Stimulated activated CD4-positive, alpha-beta T cell treated with anti-CD3 and anti-CD28 coated beads, Interleukin-15, amount 100 ng/mL, for 24 hours (primary cell): ENCODE data around the gene NPVF.
A peak's percentile ranks its signal among the peaks of the same experiment; 100 is the strongest.

Experiments used
- DNase-seq: peaks from one replicate; pipeline ENCODE4 v3.0.0-alpha.2; 2020

Gene NPVF

GRCh38 chr7:25223206-25223605 is 5.1 kb downstream of the NPVF start:
- DNase-seq: no peak

GRCh38 chr7:25222666-25223065 is 5.6 kb downstream of the NPVF start:
- no peak for DNase-seq

- no peak for DNase-seq
Observed at GRCh38 chr7:25221009-25221408, 7.3 kb downstream of the NPVF start.

- DNase-seq: no peak
Observed at GRCh38 chr7:25218191-25218590, 10.1 kb downstream of the NPVF start.

- DNase-seq: no peak
Observed at GRCh38 chr7:25216837-25217236, 11.4 kb downstream of the NPVF start.

- no peak for DNase-seq
Observed at GRCh38 chr7:25215694-25216335, 12.5 kb downstream of the NPVF start.

GRCh38 chr7:25208525-25209221 is 19.6 kb downstream of the NPVF start:
- no peak for DNase-seq

GRCh38 chr7:25207887-25208286 is 20.4 kb downstream of the NPVF start:
- DNase-seq: no peak

GRCh38 chr7:25206765-25207164 is 21.5 kb downstream of the NPVF start:
- DNase-seq: no peak

- no peak for DNase-seq
Observed at GRCh38 chr7:25196132-25196896, 32.0 kb downstream of the NPVF start.

GRCh38 chr7:25194036-25194435 is 34.2 kb downstream of the NPVF start:
- no peak for DNase-seq

- DNase-seq: no peak
Observed at GRCh38 chr7:25192043-25192442, 36.2 kb downstream of the NPVF start.

- no peak for DNase-seq
Observed at GRCh38 chr7:25189197-25189596, 39.1 kb downstream of the NPVF start.

- DNase-seq: no peak
Observed at GRCh38 chr7:25187932-25188331, 40.4 kb downstream of the NPVF start.

- DNase-seq: no peak
Observed at GRCh38 chr7:25186436-25186835, 41.9 kb downstream of the NPVF start.

- no peak for DNase-seq
Observed at GRCh38 chr7:25181532-25181931, 46.8 kb downstream of the NPVF start.

- DNase-seq: no peak
Observed at GRCh38 chr7:25180946-25181345, 47.3 kb downstream of the NPVF start.

- no peak for DNase-seq
Observed at GRCh38 chr7:25180592-25180923, 47.7 kb downstream of the NPVF start.

- peak; percentile 96 for DNase-seq
Observed at GRCh38 chr7:25179771-25180591, 48.3 kb downstream of the NPVF start.

GRCh38 chr7:25179325-25179724 is 49.0 kb downstream of the NPVF start:
- no peak for DNase-seq
